ENCODE measurements around the gene MGAT5B. TPM values are rescaled to one million over a fixed set of nuclear protein-coding genes. Genes with fewer than 3 reads are reported as not detected.

MGAT5B gene
- total RNA-seq, 4 donors from 2014 or later: 0.78 to 1.5 (median 0.96) TPM

DNA sequence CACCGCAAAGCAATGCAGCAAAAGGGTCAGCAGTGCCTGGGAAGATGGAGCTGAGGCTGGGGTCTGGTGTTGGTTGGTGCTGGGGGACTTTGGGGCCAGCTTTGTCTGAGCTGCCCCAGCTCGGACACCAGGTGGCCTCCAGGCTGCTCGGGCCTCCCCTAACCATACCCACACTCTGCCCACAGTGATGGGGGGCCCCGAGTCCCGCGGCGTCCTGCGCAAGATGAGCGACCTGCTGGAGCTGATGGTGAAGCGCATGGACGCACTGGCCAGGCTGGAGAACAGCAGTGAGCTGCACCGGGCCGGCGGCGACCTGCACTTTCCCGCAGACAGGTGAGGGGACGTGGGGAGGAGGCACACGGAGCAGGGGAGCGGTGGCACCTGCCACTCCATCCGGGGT lies 13.8 kb downstream of the MGAT5B start:
- H3K4me3 ChIP-seq: no peak overlapping the region
- H3K27ac ChIP-seq: no peak overlapping the region
- no peaks in the 10 kb centered on the region for H3K36me3 ChIP-seq
- peaks cover 0 to 16% of the 10 kb centered on the region in 2 donors for H3K27me3 ChIP-seq
- 87 to 92% methylated on average over 14 to 19 of the region's 20 CpGs for WGBS, 2 donors
- no peaks in the 10 kb centered on the region for H3K9me3 ChIP-seq
- TF ChIP-seq, protein P1, sequence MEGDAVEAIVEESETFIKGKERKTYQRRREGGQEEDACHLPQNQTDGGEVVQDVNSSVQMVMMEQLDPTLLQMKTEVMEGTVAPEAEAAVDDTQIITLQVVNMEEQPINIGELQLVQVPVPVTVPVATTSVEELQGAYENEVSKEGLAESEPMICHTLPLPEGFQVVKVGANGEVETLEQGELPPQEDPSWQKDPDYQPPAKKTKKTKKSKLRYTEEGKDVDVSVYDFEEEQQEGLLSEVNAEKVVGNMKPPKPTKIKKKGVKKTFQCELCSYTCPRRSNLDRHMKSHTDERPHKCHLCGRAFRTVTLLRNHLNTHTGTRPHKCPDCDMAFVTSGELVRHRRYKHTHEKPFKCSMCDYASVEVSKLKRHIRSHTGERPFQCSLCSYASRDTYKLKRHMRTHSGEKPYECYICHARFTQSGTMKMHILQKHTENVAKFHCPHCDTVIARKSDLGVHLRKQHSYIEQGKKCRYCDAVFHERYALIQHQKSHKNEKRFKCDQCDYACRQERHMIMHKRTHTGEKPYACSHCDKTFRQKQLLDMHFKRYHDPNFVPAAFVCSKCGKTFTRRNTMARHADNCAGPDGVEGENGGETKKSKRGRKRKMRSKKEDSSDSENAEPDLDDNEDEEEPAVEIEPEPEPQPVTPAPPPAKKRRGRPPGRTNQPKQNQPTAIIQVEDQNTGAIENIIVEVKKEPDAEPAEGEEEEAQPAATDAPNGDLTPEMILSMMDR (IDR thresholded peaks at IDR 0.05): no peak
- TF ChIP-seq EP300 (IDR thresholded peaks at IDR 0.05) (no peak), POLR2A (IDR thresholded peaks at IDR 0.05) (no peak)
- DNase-seq (ENCODE audit: low spot score in 2 of 2): no peak
- no peaks in the 10 kb centered on the region for H3K4me1 ChIP-seq

DNA sequence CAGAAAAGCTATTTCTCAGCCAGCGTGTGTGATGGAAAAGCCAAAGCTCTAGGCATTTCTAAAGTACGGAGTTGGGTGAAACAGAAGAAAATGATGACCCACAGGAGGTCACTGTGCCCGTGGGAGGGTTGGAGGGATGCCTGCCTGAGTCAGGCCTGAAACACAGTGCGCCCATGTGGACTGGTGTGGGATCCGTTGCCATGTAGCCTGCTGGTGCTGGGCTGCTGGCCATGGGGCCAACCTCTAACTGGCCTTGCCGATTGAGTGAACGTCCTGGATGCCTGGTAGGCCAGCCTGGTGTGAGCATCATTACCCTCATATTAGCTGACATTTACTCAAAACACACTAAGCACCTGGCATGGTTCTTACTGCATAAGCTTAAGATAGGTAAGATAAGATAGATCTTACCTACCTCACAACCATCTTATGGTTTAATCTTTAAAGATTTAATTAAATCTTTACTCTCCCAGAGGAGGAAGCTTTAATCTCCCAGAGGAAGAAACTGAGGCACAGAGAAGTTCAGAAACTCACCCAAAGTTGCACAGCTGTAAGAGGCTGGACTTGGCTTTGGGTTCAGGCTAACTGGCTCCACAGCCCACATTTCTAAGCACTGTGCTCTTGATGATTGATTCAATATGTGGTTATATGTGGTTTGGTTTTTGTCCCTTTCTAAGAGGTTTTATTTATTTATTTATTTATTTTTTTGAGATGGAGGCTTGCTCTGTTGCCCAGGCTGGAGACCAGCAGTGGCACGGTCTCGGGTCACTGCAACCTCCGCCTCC lies 15.7 kb downstream of the MGAT5B start:
- no peak for DNase-seq (ENCODE audit: low spot score in 2 of 2)
- H3K27me3 ChIP-seq: peaks cover 0 to 16% of the 10 kb centered on the region in 2 donors
- no peak overlapping the region for H3K27ac ChIP-seq
- no peaks in the 10 kb centered on the region for H3K9me3 ChIP-seq
- H3K4me3 ChIP-seq: no peak overlapping the region
- H3K4me1 ChIP-seq: no peaks in the 10 kb centered on the region
- TF ChIP-seq, protein P1 (IDR thresholded peaks at IDR 0.05): no peak
- TF ChIP-seq POLR2A (IDR thresholded peaks at IDR 0.05) (no peak), EP300 (IDR thresholded peaks at IDR 0.05) (no peak)
- H3K36me3 ChIP-seq: no peaks in the 10 kb centered on the region
- WGBS, 2 donors: 70 to 77% methylated on average over 10 of the region's 10 CpGs

DNA sequence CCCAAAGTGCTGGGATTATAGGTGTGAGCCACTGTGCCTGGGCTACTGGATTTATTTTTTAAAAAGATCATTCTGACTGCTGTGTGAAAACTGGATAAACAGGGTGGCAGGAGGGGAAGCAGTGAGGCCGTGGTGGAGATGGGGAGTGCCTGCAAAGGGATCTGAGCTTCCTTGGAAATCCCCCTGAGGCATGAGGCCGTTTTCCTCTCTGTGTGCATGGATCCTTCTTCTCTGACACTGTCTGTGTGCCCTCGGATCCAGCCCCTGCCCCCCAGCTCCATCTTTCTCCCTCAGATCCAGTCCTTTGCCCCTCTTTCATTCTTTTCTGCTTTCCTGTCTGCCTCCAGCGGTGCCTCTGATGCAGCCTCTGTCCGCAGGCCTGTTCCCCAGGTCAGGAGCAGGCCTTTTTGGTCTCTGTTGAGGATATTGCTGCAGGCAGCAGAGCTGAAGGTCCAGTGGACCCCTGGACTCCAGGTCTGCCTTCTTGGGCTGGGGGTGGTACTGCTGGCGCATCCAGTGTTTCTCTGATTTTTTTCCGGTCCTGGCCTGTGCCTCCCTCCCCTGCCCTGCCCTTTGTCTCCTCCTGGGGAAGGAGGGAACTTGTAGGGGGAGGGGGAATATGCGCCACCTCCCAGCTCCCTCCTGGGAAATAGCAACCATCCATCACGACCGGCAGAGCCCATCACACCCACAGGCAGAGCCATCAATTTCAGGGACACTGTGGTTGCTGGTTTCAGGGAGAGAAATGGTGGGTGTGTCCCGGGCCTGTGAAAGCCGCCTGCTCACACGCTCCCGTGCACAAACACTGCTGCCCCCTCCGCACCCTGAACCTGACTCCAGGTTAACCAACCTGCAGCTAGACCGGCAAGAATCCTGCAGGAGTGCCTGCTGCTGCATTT lies 17.0 kb downstream of the MGAT5B start:
- no peaks in the 10 kb centered on the region for H3K9me3 ChIP-seq
- H3K27ac ChIP-seq: no peak overlapping the region
- no peak overlapping the region for H3K4me3 ChIP-seq
- H3K36me3 ChIP-seq: no peaks in the 10 kb centered on the region
- DNase-seq (ENCODE audit: low spot score in 2 of 2): no peak
- TF ChIP-seq EP300 (IDR thresholded peaks at IDR 0.05): no peak
- TF ChIP-seq, protein P1 (IDR thresholded peaks at IDR 0.05): no peak
- TF ChIP-seq POLR2A (IDR thresholded peaks at IDR 0.05): no peak
- H3K27me3 ChIP-seq: peaks cover 0 to 11% of the 10 kb centered on the region in 2 donors
- no peaks in the 10 kb centered on the region for H3K4me1 ChIP-seq
- WGBS, 2 donors: 49 to 57% methylated on average over 9 to 16 of the region's 16 CpGs

DNA sequence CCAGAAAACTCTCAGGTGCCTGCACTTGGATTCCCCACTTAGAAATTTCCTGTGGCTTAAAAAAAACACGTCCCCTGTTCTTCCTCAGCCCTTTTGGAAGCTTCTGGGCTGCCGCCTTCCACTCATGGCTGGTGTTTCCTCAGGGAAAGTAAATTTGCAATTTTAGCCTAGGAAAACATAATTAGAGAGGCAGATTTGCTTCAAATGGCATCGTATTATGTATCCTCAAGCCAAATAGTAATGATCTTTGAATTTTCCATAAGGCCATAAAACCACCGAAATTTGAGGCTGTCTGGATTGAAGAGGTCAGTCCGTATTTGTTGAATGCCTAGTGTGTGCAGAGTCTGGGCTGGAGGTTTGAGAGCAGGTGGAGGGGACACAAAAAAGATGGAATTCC lies 17.7 kb downstream of the MGAT5B start:
- Histone ChIP-seq H3K4me1 (no peaks in the 10 kb centered on the region), H3K27ac (no peak overlapping the region), H3K9me3 (no peaks in the 10 kb centered on the region), H3K4me3 (no peak overlapping the region), H3K27me3 (peaks cover 0 to 4% of the 10 kb centered on the region in 2 donors), H3K36me3 (no peaks in the 10 kb centered on the region)
- TF ChIP-seq POLR2A (IDR thresholded peaks at IDR 0.05): no peak
- TF ChIP-seq, protein P1 (IDR thresholded peaks at IDR 0.05): no peak
- no peak for TF ChIP-seq EP300 (IDR thresholded peaks at IDR 0.05)
- WGBS, 2 donors: 60 to 82% methylated on average over 5 of the region's 5 CpGs
- no peak for DNase-seq (ENCODE audit: low spot score in 2 of 2)

DNA sequence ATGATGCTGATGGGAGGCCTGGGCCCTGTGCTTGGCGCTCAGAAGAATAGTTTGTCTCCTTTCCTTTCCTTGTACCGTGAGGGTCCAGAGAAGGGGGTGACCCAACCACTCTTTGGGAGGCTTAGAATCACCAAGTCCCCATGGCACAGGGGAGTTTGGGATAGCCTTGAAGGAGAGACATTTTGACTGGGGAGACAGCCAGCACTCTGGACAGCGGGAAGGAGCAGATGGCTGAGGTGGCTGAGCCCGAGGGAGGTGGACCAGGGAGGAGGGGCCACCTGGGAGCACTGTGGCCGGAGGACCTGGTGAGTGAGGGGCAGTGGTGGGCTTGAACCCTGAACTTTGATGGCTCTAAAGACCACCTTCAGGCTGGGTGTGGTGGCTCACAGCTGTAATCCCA lies 18.2 kb downstream of the MGAT5B start:
- no peak for DNase-seq (ENCODE audit: low spot score in 2 of 2)
- 75 to 86% methylated on average over 4 to 5 of the region's 5 CpGs for WGBS, 2 donors
- TF ChIP-seq EP300 (IDR thresholded peaks at IDR 0.05) (no peak), POLR2A (IDR thresholded peaks at IDR 0.05) (no peak)
- TF ChIP-seq, protein P1 (IDR thresholded peaks at IDR 0.05): no peak
- H3K4me1 ChIP-seq: no peaks in the 10 kb centered on the region
- peaks cover 0 to 3% of the 10 kb centered on the region in 2 donors for H3K27me3 ChIP-seq
- no peak overlapping the region for H3K4me3 ChIP-seq
- H3K9me3 ChIP-seq: no peaks in the 10 kb centered on the region
- H3K27ac ChIP-seq: no peak overlapping the region
- H3K36me3 ChIP-seq: no peaks in the 10 kb centered on the region

Measured in tibial nerve (tissue), 4 donors.